HEK293 (cell line): Measurements from ENCODE around the gene CPN1.

Experiments
- KLF8 ChIP-seq: fragments of 450-650 bp; formaldehyde crosslinking; IDR thresholded peaks from 2 replicates; pipeline ENCODE4 v1.5.1; 2016; ENCODE audit warnings: missing biosample characterization, missing genetic modification characterization
- KLF9 ChIP-seq: fragments of 450-650 bp; formaldehyde crosslinking; IDR thresholded peaks from 2 replicates; pipeline ENCODE4 v1.5.1; 2016; ENCODE audit warnings: missing biosample characterization, missing genetic modification characterization, low read depth
- MYNN ChIP-seq: fragments of 450-650 bp; formaldehyde crosslinking; IDR thresholded peaks from 2 replicates; pipeline ENCODE4 v1.5.1; 2016; ENCODE audit warnings: missing biosample characterization, missing genetic modification characterization, borderline replicate concordance
- PRDM1 ChIP-seq: fragments of 450-650 bp; formaldehyde crosslinking; IDR thresholded peaks from 2 replicates; pipeline ENCODE4; 2016; ENCODE audit warnings: missing biosample characterization, missing genetic modification characterization
- ZBTB20 ChIP-seq: fragments of 450-650 bp; formaldehyde crosslinking; IDR thresholded peaks from 2 replicates; pipeline ENCODE4 v1.5.1; 2016; ENCODE audit warnings: missing biosample characterization, missing genetic modification characterization
- ZFHX2 ChIP-seq: fragments of 450-650 bp; formaldehyde crosslinking; conservative IDR thresholded peaks from 2 replicates; pipeline ENCODE4 v1.5.1; 2016; ENCODE audit warnings: missing biosample characterization, missing genetic modification characterization
- ZFP3 ChIP-seq: fragments of 450-650 bp; formaldehyde crosslinking; IDR thresholded peaks from 2 replicates; pipeline ENCODE4 v1.5.1; 2016; ENCODE audit warnings: low read depth, missing biosample characterization, missing genetic modification characterization
- ZNF112 ChIP-seq: fragments of 450-650 bp; formaldehyde crosslinking; IDR thresholded peaks from 2 replicates; pipeline ENCODE4 v1.5.0; 2017; ENCODE audit warnings: missing biosample characterization, missing genetic modification characterization
- ZNF214 ChIP-seq: fragments of 450-650 bp; formaldehyde crosslinking; IDR thresholded peaks from 2 replicates; pipeline ENCODE4 v1.5.1; 2017; ENCODE audit warnings: missing biosample characterization, mild to moderate bottlenecking, missing genetic modification characterization, borderline replicate concordance
- ZNF23 ChIP-seq: fragments of 450-650 bp; formaldehyde crosslinking; IDR thresholded peaks from 2 replicates; pipeline ENCODE4 v1.5.1; 2016; ENCODE audit warnings: missing biosample characterization, missing genetic modification characterization, borderline replicate concordance
- ZNF266 ChIP-seq: fragments of 450-650 bp; formaldehyde crosslinking; IDR thresholded peaks from 2 replicates; pipeline ENCODE4 v1.5.1; 2016; ENCODE audit warnings: missing biosample characterization, missing genetic modification characterization, low read depth
- ZNF302 ChIP-seq: fragments of 450-650 bp; formaldehyde crosslinking; IDR thresholded peaks from 2 replicates; pipeline ENCODE4 v1.5.1; 2016; ENCODE audit warnings: missing biosample characterization, missing genetic modification characterization, low read depth
- ZNF404 ChIP-seq: fragments of 450-650 bp; formaldehyde crosslinking; IDR thresholded peaks from 2 replicates; pipeline ENCODE4 v1.5.1; 2017; ENCODE audit warnings: missing biosample characterization, missing genetic modification characterization
- ZNF629 ChIP-seq: fragments of 450-650 bp; formaldehyde crosslinking; IDR thresholded peaks from 2 replicates; pipeline ENCODE4 v1.5.1; 2017; ENCODE audit warnings: missing biosample characterization, missing genetic modification characterization
- ZNF768 ChIP-seq: fragments of 450-650 bp; formaldehyde crosslinking; IDR thresholded peaks from 2 replicates; pipeline ENCODE4 v1.5.1; 2018; ENCODE audit warnings: missing biosample characterization, mild to moderate bottlenecking, missing genetic modification characterization
- TF ChIP-seq, protein P1 (sequence below): fragments of 450-650 bp; IDR thresholded peaks from 2 replicates; pipeline ENCODE4 v1.5.1; 2018; ENCODE audit warnings: missing biosample characterization, missing genetic modification characterization
- TF ChIP-seq, protein P2 (sequence below): fragments of 450-650 bp; formaldehyde crosslinking; IDR thresholded peaks from 2 replicates; pipeline ENCODE4; 2016; ENCODE audit warnings: missing biosample characterization, missing genetic modification characterization
- TF ChIP-seq, protein P3 (sequence below): fragments of 450-650 bp; formaldehyde crosslinking; IDR thresholded peaks from 2 replicates; pipeline ENCODE4 v1.5.1; 2017; ENCODE audit warnings: missing biosample characterization, missing genetic modification characterization
- TF ChIP-seq, protein P4 (sequence below): fragments of 450-650 bp; formaldehyde crosslinking; conservative IDR thresholded peaks from 2 replicates; pipeline ENCODE4 v1.5.1; 2016; ENCODE audit warnings: low read depth, missing biosample characterization, missing genetic modification characterization
- TF ChIP-seq, protein P5 (sequence below): fragments of 450-650 bp; formaldehyde crosslinking; IDR thresholded peaks from 2 replicates; pipeline ENCODE4 v1.5.1; 2016; ENCODE audit warnings: missing biosample characterization, missing genetic modification characterization
- TF ChIP-seq, protein P6 (sequence below): fragments of 450-650 bp; formaldehyde crosslinking; IDR thresholded peaks from 2 replicates; pipeline ENCODE4 v1.5.1; 2016; ENCODE audit warnings: missing biosample characterization, missing genetic modification characterization
- TF ChIP-seq, protein P7 (sequence below): fragments of 450-650 bp; formaldehyde crosslinking; IDR thresholded peaks from 2 replicates; pipeline ENCODE4 v1.5.1; 2016; ENCODE audit warnings: missing biosample characterization, missing genetic modification characterization
- TF ChIP-seq, protein P8 (sequence below): fragments of 450-650 bp; formaldehyde crosslinking; IDR thresholded peaks from 2 replicates; pipeline ENCODE4 v1.5.1; 2016; ENCODE audit warnings: missing biosample characterization, missing genetic modification characterization

Gene CPN1

DNA sequence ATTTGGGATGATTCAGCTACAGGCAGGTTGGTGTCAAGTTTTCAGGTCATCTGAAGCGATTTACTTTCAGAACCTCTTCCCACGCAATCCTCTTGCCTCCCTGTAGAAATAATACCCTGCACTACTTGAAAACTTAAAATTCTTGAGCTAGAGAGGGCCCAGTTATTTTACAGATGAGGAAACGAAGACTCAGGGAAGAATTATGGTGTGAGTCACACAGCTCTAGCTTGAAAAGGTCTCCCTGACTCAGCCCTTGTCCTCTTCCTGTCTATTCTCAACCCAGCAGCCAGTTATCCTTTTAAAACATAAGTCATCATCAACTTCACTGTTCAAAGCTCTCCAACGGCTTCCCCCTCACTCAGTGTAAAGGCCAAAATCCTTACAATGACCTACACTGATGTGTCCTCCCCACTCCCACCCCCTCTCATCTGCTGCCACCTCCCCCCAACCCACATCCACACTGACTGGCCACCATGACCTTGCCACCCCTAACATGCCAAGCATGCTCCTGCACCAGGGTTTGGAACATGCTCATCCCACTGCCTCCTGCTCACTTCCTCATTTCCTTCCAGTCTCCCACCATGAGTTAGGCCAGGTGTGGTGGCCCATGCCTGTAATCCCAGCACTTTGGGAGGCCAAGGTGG is 75.3 kb downstream of the CPN1 start (continued):
- TF ChIP-seq, protein P1, sequence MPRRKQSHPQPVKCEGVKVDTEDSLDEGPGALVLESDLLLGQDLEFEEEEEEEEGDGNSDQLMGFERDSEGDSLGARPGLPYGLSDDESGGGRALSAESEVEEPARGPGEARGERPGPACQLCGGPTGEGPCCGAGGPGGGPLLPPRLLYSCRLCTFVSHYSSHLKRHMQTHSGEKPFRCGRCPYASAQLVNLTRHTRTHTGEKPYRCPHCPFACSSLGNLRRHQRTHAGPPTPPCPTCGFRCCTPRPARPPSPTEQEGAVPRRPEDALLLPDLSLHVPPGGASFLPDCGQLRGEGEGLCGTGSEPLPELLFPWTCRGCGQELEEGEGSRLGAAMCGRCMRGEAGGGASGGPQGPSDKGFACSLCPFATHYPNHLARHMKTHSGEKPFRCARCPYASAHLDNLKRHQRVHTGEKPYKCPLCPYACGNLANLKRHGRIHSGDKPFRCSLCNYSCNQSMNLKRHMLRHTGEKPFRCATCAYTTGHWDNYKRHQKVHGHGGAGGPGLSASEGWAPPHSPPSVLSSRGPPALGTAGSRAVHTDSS (tag by site-specific recombination): no peak
- no peak for TF ChIP-seq PRDM1 (tag by site-specific recombination)
- TF ChIP-seq, protein P2, sequence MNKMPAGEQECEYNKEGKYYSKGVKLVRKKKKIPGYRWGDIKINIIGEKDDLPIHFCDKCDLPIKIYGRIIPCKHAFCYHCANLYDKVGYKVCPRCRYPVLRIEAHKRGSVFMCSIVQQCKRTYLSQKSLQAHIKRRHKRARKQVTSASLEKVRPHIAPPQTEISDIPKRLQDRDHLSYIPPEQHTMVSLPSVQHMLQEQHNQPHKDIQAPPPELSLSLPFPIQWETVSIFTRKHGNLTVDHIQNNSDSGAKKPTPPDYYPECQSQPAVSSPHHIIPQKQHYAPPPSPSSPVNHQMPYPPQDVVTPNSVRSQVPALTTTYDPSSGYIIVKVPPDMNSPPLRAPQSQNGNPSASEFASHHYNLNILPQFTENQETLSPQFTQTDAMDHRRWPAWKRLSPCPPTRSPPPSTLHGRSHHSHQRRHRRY (tag by site-specific recombination): no peak
- TF ChIP-seq ZNF768 (tag by site-specific recombination): no peak
- TF ChIP-seq ZFHX2 (tag by site-specific recombination): peak; percentile 58
- TF ChIP-seq KLF9: no peak
- peak; percentile 51 for TF ChIP-seq ZBTB20
- TF ChIP-seq, protein P3, sequence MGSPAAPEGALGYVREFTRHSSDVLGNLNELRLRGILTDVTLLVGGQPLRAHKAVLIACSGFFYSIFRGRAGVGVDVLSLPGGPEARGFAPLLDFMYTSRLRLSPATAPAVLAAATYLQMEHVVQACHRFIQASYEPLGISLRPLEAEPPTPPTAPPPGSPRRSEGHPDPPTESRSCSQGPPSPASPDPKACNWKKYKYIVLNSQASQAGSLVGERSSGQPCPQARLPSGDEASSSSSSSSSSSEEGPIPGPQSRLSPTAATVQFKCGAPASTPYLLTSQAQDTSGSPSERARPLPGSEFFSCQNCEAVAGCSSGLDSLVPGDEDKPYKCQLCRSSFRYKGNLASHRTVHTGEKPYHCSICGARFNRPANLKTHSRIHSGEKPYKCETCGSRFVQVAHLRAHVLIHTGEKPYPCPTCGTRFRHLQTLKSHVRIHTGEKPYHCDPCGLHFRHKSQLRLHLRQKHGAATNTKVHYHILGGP (tag by site-specific recombination): no peak
- no peak for TF ChIP-seq ZFP3 (tag by site-specific recombination)
- TF ChIP-seq ZNF404 (tag by site-specific recombination): no peak
- TF ChIP-seq, protein P4, sequence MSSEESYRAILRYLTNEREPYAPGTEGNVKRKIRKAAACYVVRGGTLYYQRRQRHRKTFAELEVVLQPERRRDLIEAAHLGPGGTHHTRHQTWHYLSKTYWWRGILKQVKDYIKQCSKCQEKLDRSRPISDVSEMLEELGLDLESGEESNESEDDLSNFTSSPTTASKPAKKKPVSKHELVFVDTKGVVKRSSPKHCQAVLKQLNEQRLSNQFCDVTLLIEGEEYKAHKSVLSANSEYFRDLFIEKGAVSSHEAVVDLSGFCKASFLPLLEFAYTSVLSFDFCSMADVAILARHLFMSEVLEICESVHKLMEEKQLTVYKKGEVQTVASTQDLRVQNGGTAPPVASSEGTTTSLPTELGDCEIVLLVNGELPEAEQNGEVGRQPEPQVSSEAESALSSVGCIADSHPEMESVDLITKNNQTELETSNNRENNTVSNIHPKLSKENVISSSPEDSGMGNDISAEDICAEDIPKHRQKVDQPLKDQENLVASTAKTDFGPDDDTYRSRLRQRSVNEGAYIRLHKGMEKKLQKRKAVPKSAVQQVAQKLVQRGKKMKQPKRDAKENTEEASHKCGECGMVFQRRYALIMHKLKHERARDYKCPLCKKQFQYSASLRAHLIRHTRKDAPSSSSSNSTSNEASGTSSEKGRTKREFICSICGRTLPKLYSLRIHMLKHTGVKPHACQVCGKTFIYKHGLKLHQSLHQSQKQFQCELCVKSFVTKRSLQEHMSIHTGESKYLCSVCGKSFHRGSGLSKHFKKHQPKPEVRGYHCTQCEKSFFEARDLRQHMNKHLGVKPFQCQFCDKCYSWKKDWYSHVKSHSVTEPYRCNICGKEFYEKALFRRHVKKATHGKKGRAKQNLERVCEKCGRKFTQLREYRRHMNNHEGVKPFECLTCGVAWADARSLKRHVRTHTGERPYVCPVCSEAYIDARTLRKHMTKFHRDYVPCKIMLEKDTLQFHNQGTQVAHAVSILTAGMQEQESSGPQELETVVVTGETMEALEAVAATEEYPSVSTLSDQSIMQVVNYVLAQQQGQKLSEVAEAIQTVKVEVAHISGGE (tag by site-specific recombination): peak; percentile 76
- TF ChIP-seq ZNF629 (tag by site-specific recombination): peak; percentile 48
- no peak for TF ChIP-seq ZNF302
- no peak for TF ChIP-seq ZNF214 (tag by site-specific recombination)
- TF ChIP-seq, protein P5, sequence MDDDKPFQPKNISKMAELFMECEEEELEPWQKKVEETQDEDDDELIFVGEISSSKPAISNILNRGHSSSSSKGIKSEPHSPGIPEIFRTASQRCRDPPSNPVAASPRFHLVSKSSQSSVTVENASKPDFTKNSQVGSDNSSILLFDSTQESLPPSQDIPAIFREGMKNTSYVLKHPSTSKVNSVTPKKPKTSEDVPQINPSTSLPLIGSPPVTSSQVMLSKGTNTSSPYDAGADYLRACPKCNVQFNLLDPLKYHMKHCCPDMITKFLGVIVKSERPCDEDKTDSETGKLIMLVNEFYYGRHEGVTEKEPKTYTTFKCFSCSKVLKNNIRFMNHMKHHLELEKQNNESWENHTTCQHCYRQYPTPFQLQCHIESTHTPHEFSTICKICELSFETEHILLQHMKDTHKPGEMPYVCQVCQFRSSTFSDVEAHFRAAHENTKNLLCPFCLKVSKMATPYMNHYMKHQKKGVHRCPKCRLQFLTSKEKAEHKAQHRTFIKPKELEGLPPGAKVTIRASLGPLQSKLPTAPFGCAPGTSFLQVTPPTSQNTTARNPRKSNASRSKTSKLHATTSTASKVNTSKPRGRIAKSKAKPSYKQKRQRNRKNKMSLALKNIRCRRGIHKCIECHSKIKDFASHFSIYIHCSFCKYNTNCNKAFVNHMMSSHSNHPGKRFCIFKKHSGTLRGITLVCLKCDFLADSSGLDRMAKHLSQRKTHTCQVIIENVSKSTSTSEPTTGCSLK: no peak
- no peak for TF ChIP-seq ZNF266
- no peak for TF ChIP-seq ZNF23 (tag by site-specific recombination)
- TF ChIP-seq, protein P6, sequence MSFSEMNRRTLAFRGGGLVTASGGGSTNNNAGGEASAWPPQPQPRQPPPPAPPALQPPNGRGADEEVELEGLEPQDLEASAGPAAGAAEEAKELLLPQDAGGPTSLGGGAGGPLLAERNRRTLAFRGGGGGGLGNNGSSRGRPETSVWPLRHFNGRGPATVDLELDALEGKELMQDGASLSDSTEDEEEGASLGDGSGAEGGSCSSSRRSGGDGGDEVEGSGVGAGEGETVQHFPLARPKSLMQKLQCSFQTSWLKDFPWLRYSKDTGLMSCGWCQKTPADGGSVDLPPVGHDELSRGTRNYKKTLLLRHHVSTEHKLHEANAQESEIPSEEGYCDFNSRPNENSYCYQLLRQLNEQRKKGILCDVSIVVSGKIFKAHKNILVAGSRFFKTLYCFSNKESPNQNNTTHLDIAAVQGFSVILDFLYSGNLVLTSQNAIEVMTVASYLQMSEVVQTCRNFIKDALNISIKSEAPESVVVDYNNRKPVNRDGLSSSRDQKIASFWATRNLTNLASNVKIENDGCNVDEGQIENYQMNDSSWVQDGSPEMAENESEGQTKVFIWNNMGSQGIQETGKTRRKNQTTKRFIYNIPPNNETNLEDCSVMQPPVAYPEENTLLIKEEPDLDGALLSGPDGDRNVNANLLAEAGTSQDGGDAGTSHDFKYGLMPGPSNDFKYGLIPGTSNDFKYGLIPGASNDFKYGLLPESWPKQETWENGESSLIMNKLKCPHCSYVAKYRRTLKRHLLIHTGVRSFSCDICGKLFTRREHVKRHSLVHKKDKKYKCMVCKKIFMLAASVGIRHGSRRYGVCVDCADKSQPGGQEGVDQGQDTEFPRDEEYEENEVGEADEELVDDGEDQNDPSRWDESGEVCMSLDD (tag by site-specific recombination): no peak
- TF ChIP-seq ZNF112 (tag by site-specific recombination): no peak
- TF ChIP-seq MYNN (tag by site-specific recombination): no peak
- TF ChIP-seq, protein P7, sequence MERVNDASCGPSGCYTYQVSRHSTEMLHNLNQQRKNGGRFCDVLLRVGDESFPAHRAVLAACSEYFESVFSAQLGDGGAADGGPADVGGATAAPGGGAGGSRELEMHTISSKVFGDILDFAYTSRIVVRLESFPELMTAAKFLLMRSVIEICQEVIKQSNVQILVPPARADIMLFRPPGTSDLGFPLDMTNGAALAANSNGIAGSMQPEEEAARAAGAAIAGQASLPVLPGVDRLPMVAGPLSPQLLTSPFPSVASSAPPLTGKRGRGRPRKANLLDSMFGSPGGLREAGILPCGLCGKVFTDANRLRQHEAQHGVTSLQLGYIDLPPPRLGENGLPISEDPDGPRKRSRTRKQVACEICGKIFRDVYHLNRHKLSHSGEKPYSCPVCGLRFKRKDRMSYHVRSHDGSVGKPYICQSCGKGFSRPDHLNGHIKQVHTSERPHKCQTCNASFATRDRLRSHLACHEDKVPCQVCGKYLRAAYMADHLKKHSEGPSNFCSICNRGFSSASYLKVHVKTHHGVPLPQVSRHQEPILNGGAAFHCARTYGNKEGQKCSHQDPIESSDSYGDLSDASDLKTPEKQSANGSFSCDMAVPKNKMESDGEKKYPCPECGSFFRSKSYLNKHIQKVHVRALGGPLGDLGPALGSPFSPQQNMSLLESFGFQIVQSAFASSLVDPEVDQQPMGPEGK: no peak
- TF ChIP-seq KLF8: no peak
- TF ChIP-seq, protein P8, sequence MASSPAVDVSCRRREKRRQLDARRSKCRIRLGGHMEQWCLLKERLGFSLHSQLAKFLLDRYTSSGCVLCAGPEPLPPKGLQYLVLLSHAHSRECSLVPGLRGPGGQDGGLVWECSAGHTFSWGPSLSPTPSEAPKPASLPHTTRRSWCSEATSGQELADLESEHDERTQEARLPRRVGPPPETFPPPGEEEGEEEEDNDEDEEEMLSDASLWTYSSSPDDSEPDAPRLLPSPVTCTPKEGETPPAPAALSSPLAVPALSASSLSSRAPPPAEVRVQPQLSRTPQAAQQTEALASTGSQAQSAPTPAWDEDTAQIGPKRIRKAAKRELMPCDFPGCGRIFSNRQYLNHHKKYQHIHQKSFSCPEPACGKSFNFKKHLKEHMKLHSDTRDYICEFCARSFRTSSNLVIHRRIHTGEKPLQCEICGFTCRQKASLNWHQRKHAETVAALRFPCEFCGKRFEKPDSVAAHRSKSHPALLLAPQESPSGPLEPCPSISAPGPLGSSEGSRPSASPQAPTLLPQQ: no peak
